Renal pelvis (tissue), 12 donors: ENCODE data around the gene RHOV. TPM values are rescaled to one million over a fixed set of nuclear protein-coding genes. Genes with fewer than 3 reads are reported as not detected.

Experiments used
- DNase-seq: peaks from one replicate; pipeline ENCODE4 v3.0.0-alpha.2; 2013
- long read RNA-seq, 16 experiments: transcript quantifications; one replicate each; lab custom pipeline, GENCODE V29; 2026
- polyA plus RNA-seq, 3 donors: library from polyadenylated mRNA; unstranded; fragments of 120-200 nt; gene quantifications; one replicate each; pipeline ENCODE4 v1.2.1, GENCODE V29; 2013; ENCODE audit not compliant: insufficient read length in 3 of 3

Gene RHOV
- polyA plus RNA-seq = 1 to 10 TPM; 1.7 to 2.0 (median 1.8) TPM
- long read RNA-seq, donor 1 = 0 reads
- long read RNA-seq, donor 2, partial matches to known transcripts = 0 of 2 reads
- long read RNA-seq, donor 2, other reads (novel, unspliced or antisense) = 0 of 2 reads
- long read RNA-seq, donor 3 = 0 reads
- long read RNA-seq, donor 4, partial matches to known transcripts = 0 of 1 reads
- long read RNA-seq, donor 4, other reads (novel, unspliced or antisense) = 0 of 1 reads
- long read RNA-seq, donor 5, partial matches to known transcripts = 0 of 1 reads
- long read RNA-seq, donor 5, other reads (novel, unspliced or antisense) = 0 of 1 reads
- long read RNA-seq, donor 6, partial matches to known transcripts = 0 of 3 reads
- long read RNA-seq, donor 6, other reads (novel, unspliced or antisense) = 0 of 3 reads
- long read RNA-seq, donor 7, partial matches to known transcripts = 0 of 2 reads
- long read RNA-seq, donor 7, other reads (novel, unspliced or antisense) = 0 of 2 reads
- long read RNA-seq, donor 8 = 0 reads
- long read RNA-seq, donor 9 = 0 reads
- long read RNA-seq, donor 10, partial matches to known transcripts = 0 of 1 reads
- long read RNA-seq, donor 10, other reads (novel, unspliced or antisense) = 0 of 1 reads
- long read RNA-seq, donor 11 = 0 reads
- long read RNA-seq, donor 12 = 0 reads
- long read RNA-seq, donor 13 = 0 reads
- long read RNA-seq, donor 14 = 0 reads
- long read RNA-seq, donor 15 = 0 reads
- long read RNA-seq, donor 16 = 0 reads

DNA sequence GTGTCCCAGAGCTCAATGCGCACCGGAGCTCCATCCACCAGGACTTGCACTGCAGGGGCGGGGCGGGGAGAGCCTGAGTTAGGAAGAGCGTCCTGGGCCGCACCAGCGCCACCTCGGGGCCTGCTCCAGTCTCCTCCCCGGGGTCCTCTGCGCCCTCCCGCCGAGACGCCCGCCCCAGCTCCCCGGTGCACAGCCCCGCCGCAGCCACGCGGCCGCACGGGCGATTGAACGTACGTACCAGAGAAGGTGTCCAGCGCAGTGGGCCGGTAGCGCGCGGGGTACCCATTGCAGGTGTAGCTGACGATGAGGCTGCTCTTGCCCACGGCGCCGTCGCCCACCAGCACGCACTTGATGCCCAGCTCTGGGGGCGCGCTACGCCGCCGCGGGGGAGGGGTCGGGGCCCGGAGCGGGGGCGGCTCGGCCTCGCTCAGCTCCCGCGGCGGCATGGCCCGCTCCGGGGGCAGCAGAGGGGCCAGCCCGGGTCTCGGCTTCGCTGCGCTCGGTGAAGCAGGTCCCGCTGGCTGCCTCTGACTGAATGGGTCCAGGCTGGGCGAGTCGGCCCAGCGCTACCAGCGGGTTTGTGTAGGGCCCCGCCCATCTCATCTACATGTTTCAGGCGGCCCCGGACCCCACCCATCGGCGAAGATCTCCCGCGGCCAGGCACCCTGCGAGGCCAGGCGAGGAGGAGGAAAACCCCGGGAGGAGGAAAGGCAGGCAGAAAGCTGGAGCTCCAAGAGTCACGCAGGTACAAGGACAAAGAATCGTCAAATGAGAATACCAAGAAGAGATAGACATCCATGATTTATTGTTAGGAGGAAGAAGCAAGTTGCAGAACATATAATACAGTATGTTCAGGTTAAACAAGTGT is at the start of gene RHOV:
RHOV (minus strand) TSS at position 541 of the 868 bp plus-strand sequence; CDS start at position 446, 95 bp downstream.
- DNase-seq = peak; percentile 76

DNA sequence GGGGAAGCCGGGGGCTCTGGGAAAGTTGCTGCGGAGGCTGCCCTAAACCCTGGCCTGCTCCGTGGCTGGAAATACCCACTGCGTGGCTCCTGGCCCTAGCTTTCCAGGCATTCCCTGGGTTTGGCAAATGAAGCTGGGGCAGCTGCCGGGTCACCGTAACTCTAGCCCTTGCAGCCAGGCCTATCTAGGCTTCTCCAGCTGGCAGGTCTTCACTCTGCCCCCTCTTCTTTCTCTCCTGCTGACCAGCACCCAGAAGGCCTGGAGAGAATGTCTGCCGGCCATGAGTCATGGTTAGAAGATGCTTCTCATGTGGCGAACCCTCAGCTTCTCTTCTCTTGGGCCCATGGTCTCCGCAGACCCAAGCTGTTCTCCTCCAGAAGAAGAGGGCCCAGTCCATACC is 49.5 kb upstream of the RHOV start:
- DNase-seq = no peak

DNA sequence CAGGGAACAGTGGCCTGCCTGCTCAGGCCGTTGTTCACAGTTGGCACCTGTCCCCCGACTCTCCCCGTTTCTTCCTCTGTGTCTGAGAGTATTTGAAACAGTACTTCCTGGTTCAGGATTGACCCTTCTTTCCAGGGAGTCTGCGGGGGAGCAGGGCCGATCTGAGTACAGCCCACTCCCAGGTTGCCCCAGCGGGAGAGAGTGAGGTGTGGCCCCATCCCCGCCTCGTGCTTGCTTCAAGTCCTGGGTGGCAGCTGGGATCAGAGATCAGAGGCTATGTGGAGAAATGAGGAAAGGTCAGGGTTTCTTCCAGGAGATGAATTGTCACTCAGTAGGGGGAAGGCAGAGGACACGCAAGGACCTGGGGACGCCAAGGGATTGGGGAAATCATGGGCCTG is 48.6 kb upstream of the RHOV start:
- DNase-seq = no peak

DNA sequence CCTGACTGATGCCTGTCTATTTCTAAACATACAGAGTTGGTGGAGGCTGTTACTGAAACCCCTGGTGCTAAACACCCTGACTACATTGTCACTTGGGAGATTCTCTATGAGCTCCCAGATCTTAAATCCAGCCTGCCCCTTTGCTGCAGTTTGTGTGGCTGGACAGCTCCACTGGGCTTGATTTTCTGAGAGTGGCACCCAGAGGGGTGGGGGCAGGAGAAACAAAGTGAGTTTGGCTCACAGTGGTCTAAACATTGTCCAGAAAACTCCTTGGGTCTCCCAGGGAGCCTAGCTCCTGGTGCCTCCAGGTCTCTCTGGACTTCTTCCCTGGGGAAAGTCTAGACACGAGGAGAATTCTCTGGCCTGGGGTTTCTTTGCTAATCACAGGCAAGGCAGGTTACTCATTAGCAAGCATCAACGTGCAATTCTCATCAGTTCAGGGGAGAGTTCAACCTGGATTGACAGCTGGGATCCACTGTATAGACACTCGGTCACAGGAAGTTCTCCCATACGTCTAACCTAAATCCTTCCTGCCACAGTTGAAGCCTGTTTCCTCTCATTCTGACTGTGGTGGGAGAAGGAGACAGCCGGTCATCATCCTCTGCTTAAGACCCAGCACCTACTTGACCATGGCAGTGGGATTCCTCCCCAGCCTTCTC is 48.0 kb upstream of the RHOV start:
- no peak for DNase-seq

DNA sequence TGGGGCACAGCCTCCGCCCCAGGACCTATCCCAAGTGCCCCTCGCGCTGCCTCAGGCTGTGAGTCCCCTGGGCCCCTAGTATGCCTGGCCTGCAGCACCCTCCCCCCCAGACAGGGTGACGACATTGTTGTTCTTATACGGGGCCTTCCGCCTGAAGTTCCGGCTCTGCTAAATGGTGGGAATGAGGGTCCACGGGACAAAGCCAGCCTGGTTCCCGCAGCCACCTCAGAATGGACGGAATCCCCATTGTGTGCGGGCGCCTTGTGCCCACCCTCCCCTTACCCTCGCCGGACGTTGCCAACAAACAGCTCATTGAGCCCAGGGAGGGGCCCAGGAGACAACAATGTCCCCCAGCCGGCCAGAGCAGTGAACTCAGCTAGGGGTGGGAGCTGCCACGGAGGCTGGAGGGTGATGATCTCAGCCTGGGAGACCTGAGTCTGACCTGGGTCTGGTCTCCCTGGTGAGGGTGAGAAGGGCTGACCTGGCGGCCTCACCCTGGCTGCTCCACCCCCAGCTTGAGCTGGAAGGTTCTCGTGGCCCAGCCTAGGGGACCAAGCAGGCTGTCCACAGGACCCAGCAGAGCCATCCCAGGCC is 44.9 kb upstream of the RHOV start:
- no peak for DNase-seq

- no peak for DNase-seq
Observed at GRCh38 chr15:40918146-40918798, 44.2 kb upstream of the RHOV start.

GRCh38 chr15:40917585-40917984 is 43.6 kb upstream of the RHOV start:
- no peak for DNase-seq

- DNase-seq = no peak
Observed at GRCh38 chr15:40915679-40916078, 41.6 kb upstream of the RHOV start.

GRCh38 chr15:40915116-40915661 is 41.2 kb upstream of the RHOV start:
- DNase-seq = no peak

DNA sequence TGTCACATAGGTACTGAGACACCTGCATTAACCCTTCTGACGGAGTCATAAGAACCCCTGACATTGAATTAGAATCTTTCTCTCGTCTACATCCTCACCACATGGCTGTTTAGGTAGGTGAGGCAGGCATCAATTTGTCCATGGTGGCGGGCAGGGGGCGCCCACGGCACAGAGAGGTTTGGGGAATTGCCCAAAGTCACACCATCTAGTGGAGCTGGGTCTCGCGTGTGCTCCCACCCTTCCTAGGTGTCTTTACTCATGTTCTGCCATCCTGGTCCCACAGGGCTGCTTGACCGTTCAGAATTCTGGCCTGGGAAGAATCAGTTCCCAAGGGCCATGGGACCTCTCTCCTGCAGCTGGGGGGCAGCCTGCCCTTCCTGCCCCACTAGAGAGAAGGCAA is 40.5 kb upstream of the RHOV start:
- DNase-seq = no peak

- DNase-seq = no peak
Observed at GRCh38 chr15:40914013-40914412, 40.0 kb upstream of the RHOV start.

DNA sequence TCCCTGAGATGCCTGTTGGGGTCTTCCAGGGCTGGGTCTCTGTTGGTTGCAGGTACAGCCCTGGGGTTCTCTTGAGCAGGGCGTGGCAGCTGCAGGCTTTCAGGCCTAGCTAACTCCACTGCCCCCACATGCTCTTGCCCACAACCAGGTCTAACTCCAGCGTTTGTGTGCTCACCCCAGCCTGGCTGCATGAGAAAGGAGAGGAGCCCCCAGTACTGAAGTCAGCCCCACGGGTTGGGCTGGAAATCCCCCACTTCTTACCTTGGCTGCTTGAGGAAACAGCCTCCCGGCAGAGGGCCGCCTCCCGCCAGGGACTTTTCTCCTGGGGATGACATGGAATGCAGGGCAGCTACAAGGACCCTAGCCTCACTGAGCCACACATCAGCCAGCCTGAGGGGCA is 38.4 kb upstream of the RHOV start:
- DNase-seq = no peak

DNA sequence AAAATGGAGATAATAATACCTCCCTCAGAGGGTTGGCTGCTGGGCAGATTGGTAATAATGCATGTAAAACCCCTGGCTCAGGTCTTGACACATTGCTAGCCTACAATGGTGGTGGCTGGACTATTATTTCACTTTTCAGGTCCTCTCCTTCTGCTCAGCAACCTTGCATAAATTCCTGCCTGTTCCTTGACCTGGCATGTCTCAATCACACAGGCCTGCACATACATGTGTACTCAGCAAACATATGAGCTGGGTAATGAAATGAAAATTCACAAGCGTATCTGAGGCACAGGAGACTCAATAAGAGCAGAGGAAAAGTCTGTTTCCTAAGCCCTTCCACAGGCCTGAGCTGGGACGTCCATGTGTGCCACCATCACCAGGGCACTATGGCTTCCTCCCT is 37.7 kb upstream of the RHOV start:
- no peak for DNase-seq

DNA sequence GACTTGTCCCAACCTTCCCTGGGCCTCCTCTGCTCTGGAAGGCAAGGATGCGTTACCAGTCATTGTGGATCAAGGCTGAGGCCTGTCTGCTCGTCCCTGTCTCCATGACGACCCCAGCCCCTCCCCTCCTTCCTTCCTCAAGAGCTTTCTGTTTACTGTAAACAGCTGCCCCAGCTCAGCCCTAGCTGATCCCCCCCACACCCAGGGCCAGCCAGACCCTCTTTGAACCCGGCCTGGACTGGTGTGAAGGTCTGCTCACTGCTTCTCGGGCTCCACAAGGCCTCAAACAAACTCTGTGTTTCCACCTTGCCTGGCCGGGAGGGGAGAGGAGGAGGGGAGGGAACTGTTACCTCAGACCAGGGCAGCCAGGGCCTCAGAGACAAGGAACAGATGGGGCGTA is 37.1 kb upstream of the RHOV start:
- peak; percentile 88 for DNase-seq

GRCh38 chr15:40909662-40910630 is 35.9 kb upstream of the RHOV start:
- DNase-seq = no peak

- DNase-seq = no peak
Observed at GRCh38 chr15:40908095-40908494, 34.1 kb upstream of the RHOV start.

GRCh38 chr15:40906991-40907802 is 33.2 kb upstream of the RHOV start:
- no peak for DNase-seq
